Thyroid gland (tissue), 4 donors: ENCODE results near the gene PHPT1. TPM values are rescaled to one million over a fixed set of nuclear protein-coding genes. Genes with fewer than 3 reads are reported as not detected.

Source experiments
- DNase-seq, 2 donors: peaks; one replicate each; pipeline ENCODE4 v3.0.0-alpha.2; 2019
- H3K27ac ChIP-seq, 3 donors: fragments of 200-600 bp; sonication (generic); 1 replicate in 2 of 3; 2 replicates in 1 of 3; pipeline ENCODE4 v1.5.1; 2016 to 2019; ENCODE audit warnings: mild to moderate bottlenecking in 1 of 3, moderate library complexity in 1 of 3
- H3K27me3 ChIP-seq: fragments of 200-600 bp; sonication (generic); one replicate; pipeline ENCODE4 v1.5.1; 2019
- H3K36me3 ChIP-seq, 2 donors: fragments of 200-600 bp; sonication (generic); one replicate each; pipeline ENCODE4 v1.5.1; 2016 to 2019
- H3K4me1 ChIP-seq, 2 donors: fragments of 200-600 bp; sonication (generic); one replicate each; pipeline ENCODE4 v1.5.1; 2017 to 2019
- H3K4me3 ChIP-seq, 3 donors: fragments of 200-600 bp; sonication (generic); replicated peaks in 1 of 3; 1 replicate in 2 of 3; 2 replicates in 1 of 3; pipeline ENCODE4 v1.5.1; 2016; ENCODE audit warnings: mild to moderate bottlenecking in 1 of 3
- H3K9me3 ChIP-seq: fragments of 200-600 bp; sonication (generic); one replicate; pipeline ENCODE4 v1.5.1; 2017
- POLR2A ChIP-seq, 2 donors: fragments of 450-650 bp; IDR thresholded peaks; one replicate each; pipeline ENCODE4 v1.6.1; 2017; ENCODE audit warnings: antibody characterized with exemption in 2 of 2, mild to moderate bottlenecking in 2 of 2, moderate library complexity in 1 of 2
- WGBS, 2 donors: methylation state at CpG; one replicate each; pipeline ENCODE4 v1.1.5; 2017; 5-methylcytosine and 5-hydroxymethylcytosine counted together
- intact Hi-C: fragments of 100-400 bp; cut with DNase I; formaldehyde crosslinking; loops from one replicate; pipeline ENCODE4 v1.15.1; 2023
- total RNA-seq, 4 donors: library from RNA; depleted of rRNA; stranded (reverse); fragments of >200 nt; gene quantifications; one replicate each; pipeline ENCODE4 v1.2.3, GENCODE V29; 2016
- TF ChIP-seq, protein P1 (sequence below), 6 experiments: fragments of 200-600 bp in 3 of 6; fragments of 450-650 bp in 3 of 6; sonication (generic) in 3 of 6; IDR thresholded peaks; one replicate each; pipeline ENCODE4 v1.5.1; 2016 to 2019; ENCODE audit warnings: antibody characterized with exemption in 6 of 6, mild to moderate bottlenecking in 2 of 6, inconsistent platforms in 1 of 6, moderate library complexity in 1 of 6

The PHPT1 gene
- total RNA-seq, 4 donors from 2014 or later, result 79.4 to 174 (median 115) TPM

DNA sequence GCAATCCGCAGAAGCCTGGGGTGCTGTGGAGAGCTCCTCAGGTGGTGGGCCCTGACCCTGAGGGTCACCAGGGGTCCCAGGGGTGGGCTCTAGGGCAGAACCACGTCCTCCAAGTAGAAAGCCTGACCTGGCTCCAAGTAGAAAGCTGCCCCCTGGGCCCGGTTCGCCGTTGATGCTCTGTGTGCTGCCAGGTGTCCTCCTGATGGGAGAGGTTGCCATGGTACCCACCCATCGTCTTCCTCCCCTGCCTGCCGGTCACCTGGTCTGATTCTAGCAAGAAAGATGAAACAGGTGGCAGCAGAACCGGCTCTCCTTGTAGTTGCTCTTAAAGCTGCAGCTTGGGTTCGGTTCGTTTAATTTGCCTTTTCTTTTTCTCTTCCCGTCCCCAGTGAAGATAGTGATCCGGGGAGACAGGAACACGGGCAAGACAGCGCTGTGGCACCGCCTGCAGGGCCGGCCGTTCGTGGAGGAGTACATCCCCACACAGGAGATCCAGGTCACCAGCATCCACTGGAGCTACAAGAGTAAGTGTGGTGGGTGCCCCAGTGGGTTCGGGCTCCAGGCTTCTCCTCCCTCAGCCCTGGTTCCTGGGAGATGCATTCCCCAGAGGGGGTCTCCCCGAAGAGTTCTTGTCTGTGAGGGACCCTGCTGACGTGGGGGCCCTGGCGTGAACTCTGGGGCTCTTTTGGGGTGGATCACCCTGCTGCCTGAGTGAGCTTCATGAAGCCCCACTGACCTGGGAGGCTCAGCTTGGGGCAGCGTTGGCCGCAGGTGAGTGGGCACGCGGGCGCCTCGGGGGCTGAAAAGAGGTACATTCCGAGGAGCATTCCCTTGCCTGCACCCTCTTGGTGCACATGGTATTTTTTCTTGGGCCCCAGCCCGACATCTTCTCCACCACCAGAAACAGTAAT lies 25.8 kb upstream of the PHPT1 start:
- intact Hi-C loops, result no loop called here
- TF ChIP-seq POLR2A (IDR thresholded peaks at IDR 0.05), result no peak
- no peak for DNase-seq
- Histone ChIP-seq H3K4me3 (no peak overlapping the region), H3K27ac (no peak overlapping the region), H3K27me3 (no peaks in the 10 kb centered on the region), H3K36me3 (peaks cover 14 to 25% of the 10 kb centered on the region in 2 donors), H3K4me1 (no peaks in the 10 kb centered on the region), H3K9me3 (no peaks in the 10 kb centered on the region)
- 90 to 95% methylated on average over 21 to 29 of the region's 30 CpGs for WGBS, 2 donors

DNA sequence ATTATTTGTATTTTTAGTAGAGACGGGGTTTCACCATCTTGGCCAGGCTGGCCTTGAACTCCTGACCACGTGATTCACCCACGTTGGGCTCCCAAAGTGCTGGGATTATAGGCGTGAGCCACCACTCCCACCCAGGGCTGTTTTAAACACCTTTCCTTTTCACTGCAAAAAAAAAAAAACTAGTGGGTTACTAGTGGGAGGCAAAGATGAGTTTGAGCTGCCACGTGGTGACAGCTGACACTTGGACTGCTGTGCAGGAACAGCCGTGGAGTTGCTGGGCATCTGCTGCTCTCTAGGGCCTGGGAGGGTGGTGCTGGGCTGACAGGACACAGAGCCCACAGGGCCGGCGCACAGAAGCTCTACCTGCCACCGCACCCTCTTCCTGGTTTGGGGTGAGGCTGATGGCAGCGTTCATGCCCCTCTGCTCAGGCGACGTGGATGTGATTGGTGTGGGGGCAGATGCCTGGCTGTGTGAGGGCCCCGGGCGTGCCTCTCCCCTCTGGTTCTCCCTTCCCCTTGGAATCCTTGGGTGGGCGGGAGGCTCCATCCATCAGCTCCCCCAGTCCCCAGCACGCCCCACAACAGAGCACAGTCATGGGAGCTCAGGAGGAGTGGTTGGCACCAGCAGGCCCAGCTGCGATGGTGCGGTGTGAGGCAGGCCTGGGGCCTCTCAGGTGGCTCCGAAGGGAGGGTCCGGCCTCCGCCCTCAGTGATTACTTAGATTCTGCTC lies 24.5 kb upstream of the PHPT1 start:
- peaks cover 24 to 36% of the 10 kb centered on the region in 2 donors for H3K36me3 ChIP-seq
- WGBS, 2 donors, result 85 to 94% methylated on average over 12 to 13 of the region's 21 CpGs
- intact Hi-C loops, result no loop called here

DNA sequence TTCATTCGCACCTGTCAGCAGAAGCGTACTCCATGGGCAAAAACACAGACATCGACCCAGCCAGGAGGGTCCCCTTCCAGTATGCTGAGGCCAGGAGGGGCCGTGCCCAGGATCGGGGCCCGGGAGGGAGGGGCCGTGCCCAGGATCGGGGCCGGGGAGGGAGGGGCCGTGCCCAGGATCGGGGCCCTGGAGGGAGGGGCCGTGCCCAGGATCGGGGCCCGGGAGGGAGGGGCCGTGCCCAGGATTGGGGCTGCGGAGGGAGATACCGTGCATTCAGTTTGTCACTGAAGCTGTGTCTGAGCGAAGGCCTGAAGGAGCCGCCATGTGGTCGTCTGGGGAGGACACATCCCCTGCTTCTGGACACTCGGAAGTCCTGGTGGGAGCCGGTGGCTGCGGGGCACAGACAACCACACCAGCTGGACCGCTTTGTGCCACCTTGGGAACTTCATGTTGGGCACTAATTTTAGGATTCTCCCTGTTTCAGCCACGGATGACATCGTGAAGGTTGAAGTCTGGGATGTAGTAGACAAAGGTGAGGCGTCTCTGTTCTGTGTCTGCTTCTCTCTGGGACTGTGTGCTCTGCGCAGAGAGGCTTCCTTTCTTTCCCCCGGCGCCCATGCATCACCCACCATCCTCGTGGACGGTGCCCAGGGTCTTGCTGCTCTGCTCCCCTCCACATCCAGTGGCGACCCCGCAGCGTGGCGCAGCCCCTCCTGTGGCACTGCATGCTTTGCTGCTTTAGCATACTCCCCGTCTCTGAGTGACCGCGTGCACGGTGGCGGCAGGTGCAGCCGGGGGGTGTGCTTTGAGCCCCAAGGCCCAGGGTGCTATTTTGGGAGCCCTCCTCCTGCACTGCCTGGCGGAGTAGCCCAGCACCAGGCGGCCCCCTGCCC lies 23.7 kb upstream of the PHPT1 start:
- intact Hi-C loops, result no loop called here
- whole genome bisulfite sequencing, 2 donors, result 93 to 94% methylated on average over 35 to 38 of the region's 44 CpGs
- DNase-seq, result no peak

More for the DNA sequence above, 24.5 kb upstream of the PHPT1 start:
- no peaks in the 10 kb centered on the region for H3K4me1 ChIP-seq
- H3K27me3 ChIP-seq, result no peaks in the 10 kb centered on the region
- no peak overlapping the region for H3K27ac ChIP-seq
- no peak overlapping the region for H3K4me3 ChIP-seq
- no peak for TF ChIP-seq POLR2A (IDR thresholded peaks at IDR 0.05)
- TF ChIP-seq, protein P1, sequence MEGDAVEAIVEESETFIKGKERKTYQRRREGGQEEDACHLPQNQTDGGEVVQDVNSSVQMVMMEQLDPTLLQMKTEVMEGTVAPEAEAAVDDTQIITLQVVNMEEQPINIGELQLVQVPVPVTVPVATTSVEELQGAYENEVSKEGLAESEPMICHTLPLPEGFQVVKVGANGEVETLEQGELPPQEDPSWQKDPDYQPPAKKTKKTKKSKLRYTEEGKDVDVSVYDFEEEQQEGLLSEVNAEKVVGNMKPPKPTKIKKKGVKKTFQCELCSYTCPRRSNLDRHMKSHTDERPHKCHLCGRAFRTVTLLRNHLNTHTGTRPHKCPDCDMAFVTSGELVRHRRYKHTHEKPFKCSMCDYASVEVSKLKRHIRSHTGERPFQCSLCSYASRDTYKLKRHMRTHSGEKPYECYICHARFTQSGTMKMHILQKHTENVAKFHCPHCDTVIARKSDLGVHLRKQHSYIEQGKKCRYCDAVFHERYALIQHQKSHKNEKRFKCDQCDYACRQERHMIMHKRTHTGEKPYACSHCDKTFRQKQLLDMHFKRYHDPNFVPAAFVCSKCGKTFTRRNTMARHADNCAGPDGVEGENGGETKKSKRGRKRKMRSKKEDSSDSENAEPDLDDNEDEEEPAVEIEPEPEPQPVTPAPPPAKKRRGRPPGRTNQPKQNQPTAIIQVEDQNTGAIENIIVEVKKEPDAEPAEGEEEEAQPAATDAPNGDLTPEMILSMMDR (IDR thresholded peaks at IDR 0.05), result no peak
- no peak for DNase-seq
- no peaks in the 10 kb centered on the region for H3K9me3 ChIP-seq

DNA sequence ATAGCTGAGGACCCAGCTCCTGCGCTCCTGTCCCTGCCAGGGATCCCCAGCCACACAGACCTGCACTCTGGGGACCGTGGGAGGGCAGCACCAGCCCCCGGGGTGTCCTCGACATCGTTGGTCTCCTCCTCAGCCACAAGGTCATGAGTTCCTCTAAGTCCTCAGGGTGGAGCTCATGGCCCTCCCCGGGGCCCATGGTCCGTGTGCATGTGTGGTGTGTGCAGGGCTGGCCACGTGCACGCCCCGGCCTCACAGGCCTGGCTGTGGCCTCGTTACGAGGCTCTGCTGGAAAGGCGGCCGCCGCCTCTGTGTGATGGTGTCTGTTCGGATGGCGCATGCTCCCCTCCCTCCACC lies 23.0 kb upstream of the PHPT1 start:
- TF ChIP-seq, protein P1 (IDR thresholded peaks at IDR 0.05), result no peak
- TF ChIP-seq POLR2A (IDR thresholded peaks at IDR 0.05), result no peak

More for the DNA sequence above, 23.7 kb upstream of the PHPT1 start:
- Histone ChIP-seq H3K4me3 (no peak overlapping the region), H3K4me1 (no peaks in the 10 kb centered on the region), H3K36me3 (peaks cover 33 to 44% of the 10 kb centered on the region in 2 donors), H3K9me3 (no peaks in the 10 kb centered on the region), H3K27me3 (no peaks in the 10 kb centered on the region), H3K27ac (no peak overlapping the region)
- no peak for TF ChIP-seq POLR2A (IDR thresholded peaks at IDR 0.05)
- TF ChIP-seq, protein P1 (IDR thresholded peaks at IDR 0.05), result no peak

More for the DNA sequence above, 23.0 kb upstream of the PHPT1 start:
- H3K4me3 ChIP-seq, result no peak overlapping the region
- peaks cover 38 to 48% of the 10 kb centered on the region in 2 donors for H3K36me3 ChIP-seq
- H3K4me1 ChIP-seq, result no peaks in the 10 kb centered on the region
- no peaks in the 10 kb centered on the region for H3K27me3 ChIP-seq
- intact Hi-C loops, result no loop called here
- H3K27ac ChIP-seq, result no peak overlapping the region
- no peaks in the 10 kb centered on the region for H3K9me3 ChIP-seq
- WGBS, 2 donors, result 100% methylated on average over 5 to 8 of the region's 17 CpGs
- no peak for DNase-seq
